ENCODE measurements around the gene COL25A1. TPM values are rescaled to one million over a fixed set of nuclear protein-coding genes. Genes with fewer than 3 reads are reported as not detected.

COL25A1 gene
- total and polyA plus RNA-seq, 2 experiments from 2014 or later, result 0.28 to 1.9 TPM

DNA sequence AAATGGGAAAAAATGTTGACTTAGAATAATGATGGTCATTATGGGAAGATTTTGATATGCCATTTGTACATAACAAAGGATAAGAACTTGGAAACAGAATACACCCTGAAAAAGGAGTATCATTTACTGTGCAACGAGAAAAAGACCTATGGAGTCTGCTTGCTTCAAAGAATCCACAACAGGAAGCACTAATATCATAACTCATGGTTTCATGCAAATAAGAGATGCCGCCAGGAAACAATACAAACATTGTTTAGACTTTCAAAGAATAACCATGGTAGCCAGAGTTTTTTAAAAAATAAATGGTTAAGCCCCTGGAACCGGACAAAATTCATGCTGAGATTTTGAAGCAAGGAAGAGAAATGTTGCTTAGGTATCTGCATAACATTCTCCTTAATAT is 399.7 kb downstream of the COL25A1 start:
- no peak for DNase-seq (ENCODE audit: low spot score)
- 91% methylated on average over 3 of the region's 3 CpGs for WGBS (ENCODE audit: low lambda C conversion rate, missing lambda C conversion rate)
- TF ChIP-seq EZH2phosphoT487 (IDR thresholded peaks at IDR 0.05; ENCODE audit: low read depth, severe bottlenecking, unreplicated experiment) (no peak), EZH2 (IDR thresholded peaks at IDR 0.05; ENCODE audit: borderline replicate concordance) (no peak)
- TF ChIP-seq, protein P1, sequence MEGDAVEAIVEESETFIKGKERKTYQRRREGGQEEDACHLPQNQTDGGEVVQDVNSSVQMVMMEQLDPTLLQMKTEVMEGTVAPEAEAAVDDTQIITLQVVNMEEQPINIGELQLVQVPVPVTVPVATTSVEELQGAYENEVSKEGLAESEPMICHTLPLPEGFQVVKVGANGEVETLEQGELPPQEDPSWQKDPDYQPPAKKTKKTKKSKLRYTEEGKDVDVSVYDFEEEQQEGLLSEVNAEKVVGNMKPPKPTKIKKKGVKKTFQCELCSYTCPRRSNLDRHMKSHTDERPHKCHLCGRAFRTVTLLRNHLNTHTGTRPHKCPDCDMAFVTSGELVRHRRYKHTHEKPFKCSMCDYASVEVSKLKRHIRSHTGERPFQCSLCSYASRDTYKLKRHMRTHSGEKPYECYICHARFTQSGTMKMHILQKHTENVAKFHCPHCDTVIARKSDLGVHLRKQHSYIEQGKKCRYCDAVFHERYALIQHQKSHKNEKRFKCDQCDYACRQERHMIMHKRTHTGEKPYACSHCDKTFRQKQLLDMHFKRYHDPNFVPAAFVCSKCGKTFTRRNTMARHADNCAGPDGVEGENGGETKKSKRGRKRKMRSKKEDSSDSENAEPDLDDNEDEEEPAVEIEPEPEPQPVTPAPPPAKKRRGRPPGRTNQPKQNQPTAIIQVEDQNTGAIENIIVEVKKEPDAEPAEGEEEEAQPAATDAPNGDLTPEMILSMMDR (IDR thresholded peaks at IDR 0.05; ENCODE audit: poor library complexity), result no peak
- H3K4me1 ChIP-seq (ENCODE audit: insufficient read depth), result no peaks in the 10 kb centered on the region
- H3K4me2 ChIP-seq, result no peak overlapping the region
- H2AFZ ChIP-seq, result no peak overlapping the region
- no peaks in the 10 kb centered on the region for H3K9me3 ChIP-seq (ENCODE audit: low read depth)
- H3K36me3 ChIP-seq (replicated peaks; ENCODE audit: insufficient read depth, low read depth), result no peaks in the 10 kb centered on the region
- H3K27ac ChIP-seq, result no peak overlapping the region
- no peak overlapping the region for H3K4me3 ChIP-seq
- H4K20me1 ChIP-seq (ENCODE audit: insufficient read depth, poor library complexity, severe bottlenecking), result no peaks in the 10 kb centered on the region
- H3K27me3 ChIP-seq, result peaks cover 3% of the 10 kb centered on the region
- H3K9me2 ChIP-seq (replicated peaks; ENCODE audit: insufficient read depth), result no peaks in the 10 kb centered on the region
- no peaks in the 10 kb centered on the region for H3K79me2 ChIP-seq

DNA sequence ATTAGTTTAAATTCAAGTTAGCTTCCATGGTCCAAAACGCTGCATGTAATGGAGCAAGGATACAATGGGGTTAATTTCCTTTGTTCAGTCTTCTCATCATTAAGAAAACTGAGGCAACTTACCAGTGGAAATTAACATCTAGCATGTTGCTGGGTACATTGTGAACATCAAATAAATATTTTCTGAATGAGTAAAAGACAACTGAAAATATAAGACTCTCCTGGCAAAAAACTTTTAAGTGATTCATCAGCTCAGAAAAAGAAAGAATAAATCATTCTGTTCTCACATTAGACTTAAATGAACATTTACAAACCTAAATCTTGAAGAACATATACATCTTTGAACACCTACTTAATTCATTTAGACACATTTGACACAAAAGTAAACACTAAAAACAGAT is 401.2 kb downstream of the COL25A1 start:
- WGBS (ENCODE audit: low lambda C conversion rate, missing lambda C conversion rate), result 100% methylated on average over 1 of the region's 1 CpG
- Histone ChIP-seq H3K4me3 (no peak overlapping the region), H3K4me1 (ENCODE audit: insufficient read depth) (no peaks in the 10 kb centered on the region), H4K20me1 (ENCODE audit: insufficient read depth, poor library complexity, severe bottlenecking) (no peaks in the 10 kb centered on the region), H3K27me3 (no peaks in the 10 kb centered on the region), H3K4me2 (no peak overlapping the region), H3K79me2 (no peaks in the 10 kb centered on the region), H3K27ac (no peak overlapping the region), H3K9me3 (ENCODE audit: low read depth) (no peaks in the 10 kb centered on the region), H3K36me3 (replicated peaks; ENCODE audit: insufficient read depth, low read depth) (no peaks in the 10 kb centered on the region), H2AFZ (no peak overlapping the region), H3K9me2 (replicated peaks; ENCODE audit: insufficient read depth) (no peaks in the 10 kb centered on the region)
- TF ChIP-seq, protein P1 (IDR thresholded peaks at IDR 0.05; ENCODE audit: poor library complexity), result no peak
- TF ChIP-seq EZH2phosphoT487 (IDR thresholded peaks at IDR 0.05; ENCODE audit: low read depth, severe bottlenecking, unreplicated experiment) (no peak), EZH2 (IDR thresholded peaks at IDR 0.05; ENCODE audit: borderline replicate concordance) (no peak)
- no peak for DNase-seq (ENCODE audit: low spot score)

DNA sequence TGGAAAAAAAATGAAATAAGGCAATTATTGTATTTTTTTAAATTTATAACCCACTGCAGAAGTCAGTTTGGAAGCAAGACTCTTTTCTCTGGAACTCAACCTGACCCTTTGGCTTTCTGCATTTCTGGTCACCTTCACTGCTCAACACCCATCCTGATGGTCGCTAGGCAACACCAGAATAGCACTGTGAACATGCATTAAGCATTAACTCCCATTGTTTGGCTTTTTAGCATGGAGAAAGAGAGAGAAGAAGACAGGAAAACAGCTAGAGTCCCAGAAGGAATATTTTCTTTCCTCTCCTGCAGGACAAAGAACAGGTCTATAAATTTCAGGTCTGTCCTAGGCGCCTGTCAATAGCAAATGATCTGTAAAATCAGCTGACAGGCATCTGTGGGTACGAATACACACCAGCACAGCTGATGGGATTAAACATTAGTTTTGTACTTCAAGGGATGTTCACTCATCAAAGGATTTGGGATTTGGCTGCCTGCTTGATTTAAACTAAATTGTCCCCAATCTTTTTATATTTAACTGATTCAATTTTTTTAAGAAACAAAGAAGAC is 402.4 kb downstream of the COL25A1 start:
- Histone ChIP-seq H2AFZ (no peak overlapping the region), H3K9me3 (ENCODE audit: low read depth) (no peaks in the 10 kb centered on the region), H3K9me2 (replicated peaks; ENCODE audit: insufficient read depth) (no peaks in the 10 kb centered on the region), H3K4me2 (no peak overlapping the region), H4K20me1 (ENCODE audit: insufficient read depth, poor library complexity, severe bottlenecking) (no peaks in the 10 kb centered on the region), H3K79me2 (no peaks in the 10 kb centered on the region), H3K4me3 (no peak overlapping the region), H3K36me3 (replicated peaks; ENCODE audit: insufficient read depth, low read depth) (no peaks in the 10 kb centered on the region), H3K4me1 (ENCODE audit: insufficient read depth) (no peaks in the 10 kb centered on the region), H3K27ac (no peak overlapping the region), H3K27me3 (no peaks in the 10 kb centered on the region)
- TF ChIP-seq, protein P1 (IDR thresholded peaks at IDR 0.05; ENCODE audit: poor library complexity), result no peak
- no peak for TF ChIP-seq EZH2 (IDR thresholded peaks at IDR 0.05; ENCODE audit: borderline replicate concordance)
- TF ChIP-seq EZH2phosphoT487 (IDR thresholded peaks at IDR 0.05; ENCODE audit: low read depth, severe bottlenecking, unreplicated experiment), result no peak
- DNase-seq (ENCODE audit: low spot score), result no peak
- WGBS (ENCODE audit: low lambda C conversion rate, missing lambda C conversion rate), result 66% methylated on average over 3 of the region's 3 CpGs

All from hepatocyte (in vitro differentiated cells).